ENCODE results near the gene ATPAF2. TPM values are rescaled to one million over a fixed set of nuclear protein-coding genes. Genes with fewer than 3 reads are reported as not detected.

ATPAF2 gene
- total RNA-seq, 4 donors from 2014 or later: 9.5 to 18.4 (median 13.1) TPM

- ATAC-seq (ENCODE audit: low FRiP score) (no peak), DNase-seq (ENCODE audit: low spot score) (no peak)
- no peak for TF ChIP-seq CTCF (IDR thresholded peaks at IDR 0.05)
Observed at GRCh38 chr17:18031955-18032354, 7.0 kb downstream of the ATPAF2 start.

- DNase-seq (ENCODE audit: low spot score) (no peak), ATAC-seq (ENCODE audit: low FRiP score) (no peak)
- TF ChIP-seq CTCF (IDR thresholded peaks at IDR 0.05): no peak
Observed at GRCh38 chr17:18028952-18029540, 9.9 kb downstream of the ATPAF2 start.

GRCh38 chr17:18028114-18028951 is 10.6 kb downstream of the ATPAF2 start:
- ATAC-seq (ENCODE audit: low FRiP score) (no peak), DNase-seq (ENCODE audit: low spot score) (no peak)
- no peak for TF ChIP-seq CTCF (IDR thresholded peaks at IDR 0.05)

- no peak for ATAC-seq (ENCODE audit: low FRiP score)
- DNase-seq (ENCODE audit: low spot score): no peak
- no peak for TF ChIP-seq CTCF (IDR thresholded peaks at IDR 0.05)
Observed at GRCh38 chr17:18027280-18027679, 11.7 kb downstream of the ATPAF2 start.

- ATAC-seq (ENCODE audit: low FRiP score) (no peak), DNase-seq (ENCODE audit: low spot score) (no peak)
- no peak for TF ChIP-seq CTCF (IDR thresholded peaks at IDR 0.05)
Observed at GRCh38 chr17:18025945-18026776, 12.8 kb downstream of the ATPAF2 start.

GRCh38 chr17:18025241-18025944 is 13.6 kb downstream of the ATPAF2 start:
- no peak for ATAC-seq (ENCODE audit: low FRiP score)
- no peak for DNase-seq (ENCODE audit: low spot score)
- no peak for TF ChIP-seq CTCF (IDR thresholded peaks at IDR 0.05)
